HuH-7.5 (cell line): Measurements from ENCODE around the gene CADM2.

ENCODE experiments used
- DNase-seq: peaks from one replicate; pipeline ENCODE4 v3.0.0; 2011; ENCODE audit warnings: low spot score

Gene CADM2

GRCh38 chr3:85189731-85190130 lies 230.9 kb downstream of the CADM2 start:
- DNase-seq: no peak

DNA sequence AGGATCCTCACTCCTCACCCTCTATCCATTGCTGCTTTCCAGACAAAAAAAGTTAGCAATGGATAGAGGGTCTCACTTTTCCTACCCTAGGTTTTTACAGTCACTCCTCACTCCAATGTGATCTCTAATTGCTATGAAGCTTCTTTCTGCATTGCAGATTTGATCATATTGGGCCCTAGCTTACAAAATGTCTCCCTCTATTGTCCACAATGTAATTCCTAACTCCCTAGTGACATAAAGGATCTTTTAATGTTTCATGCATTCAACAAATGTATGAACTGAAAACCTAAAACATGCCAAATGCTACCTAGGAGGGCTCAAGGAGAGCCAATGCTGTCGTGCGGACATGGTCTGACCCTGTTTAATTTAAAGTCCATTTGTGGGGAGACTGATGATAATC lies 234.8 kb downstream of the CADM2 start:
- DNase-seq: no peak

- DNase-seq: no peak
Observed at GRCh38 chr3:85208650-85209049, 249.9 kb downstream of the CADM2 start.

GRCh38 chr3:85210540-85210939 lies 251.8 kb downstream of the CADM2 start:
- DNase-seq: no peak

DNA sequence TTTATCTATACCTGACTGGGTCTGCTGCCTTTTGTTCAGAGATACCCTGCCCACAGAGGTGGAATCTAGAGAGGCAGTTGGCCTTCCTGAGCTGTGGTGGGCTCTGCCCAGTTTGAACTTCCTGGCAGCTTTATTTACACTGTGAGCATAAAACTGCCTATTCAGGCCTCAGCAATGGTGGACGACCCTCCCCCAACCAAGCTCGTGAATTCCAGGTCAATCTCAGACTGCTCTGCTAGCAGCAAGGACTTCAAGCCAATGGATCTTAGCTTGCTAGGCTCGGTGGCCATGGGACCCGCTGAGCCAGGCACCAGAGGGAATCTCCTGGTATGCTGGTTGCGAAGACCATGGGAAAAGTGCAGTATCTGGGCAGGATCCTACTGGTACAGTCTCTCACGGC lies 270.2 kb downstream of the CADM2 start:
- DNase-seq: no peak

- no peak for DNase-seq
Observed at GRCh38 chr3:85244091-85244490, 285.3 kb downstream of the CADM2 start.

DNA sequence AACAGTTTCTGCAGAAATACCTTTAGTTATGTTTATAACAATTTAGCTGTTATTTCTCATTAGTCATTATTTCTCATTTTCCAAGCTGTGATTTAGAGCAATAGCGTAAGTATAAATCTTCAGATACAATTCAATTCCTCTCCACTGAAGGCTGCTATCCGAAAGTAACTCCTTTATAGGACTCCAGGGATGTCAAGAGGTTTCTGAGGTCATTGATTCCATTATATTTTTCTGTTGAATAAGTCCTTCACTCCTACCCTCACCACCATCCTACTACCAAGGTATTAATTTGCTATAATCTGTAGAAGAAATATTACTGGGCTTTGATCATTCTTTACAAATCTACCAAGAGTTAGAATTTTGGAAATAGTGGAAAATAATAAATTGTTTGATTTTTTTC lies 285.7 kb downstream of the CADM2 start:
- no peak for DNase-seq

DNA sequence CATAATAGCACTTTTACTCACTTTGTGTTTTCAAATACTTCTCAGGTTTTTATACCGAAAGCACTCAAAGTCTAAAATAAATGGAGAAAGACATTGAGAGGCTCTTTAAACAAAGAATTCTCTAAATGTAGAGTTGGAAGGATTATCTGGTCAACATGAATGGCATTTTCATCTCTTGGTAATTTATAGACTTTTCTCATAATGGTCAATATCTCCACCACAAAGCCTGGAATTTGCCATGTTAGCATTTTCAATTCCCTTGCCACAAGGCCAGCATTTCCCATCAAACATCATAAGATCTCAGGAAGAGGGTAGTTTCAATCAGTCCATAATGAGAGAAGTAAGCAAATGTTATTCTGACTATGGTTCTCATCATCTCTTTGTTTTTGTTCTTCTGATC lies 293.0 kb downstream of the CADM2 start:
- DNase-seq: no peak

DNA sequence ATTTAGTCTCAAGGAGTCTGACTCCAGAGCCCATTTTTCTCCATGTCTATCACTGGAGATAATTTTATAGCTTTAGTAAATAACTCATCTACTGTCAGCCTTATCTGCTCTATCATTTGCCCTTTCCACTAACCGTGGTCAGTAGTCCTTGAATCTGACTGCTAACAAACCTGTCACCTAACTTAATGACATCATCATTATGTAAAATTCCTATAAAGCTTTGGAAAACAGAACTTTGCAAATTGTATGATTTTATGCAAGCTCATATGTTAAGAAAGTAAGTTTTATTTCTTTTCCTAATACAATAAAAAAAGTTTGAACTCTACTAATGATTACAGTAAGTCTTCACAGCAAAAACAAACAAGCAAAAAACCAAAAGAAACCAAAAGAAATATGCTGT lies 293.9 kb downstream of the CADM2 start:
- no peak for DNase-seq

GRCh38 chr3:85254738-85255137 lies 295.9 kb downstream of the CADM2 start:
- no peak for DNase-seq

GRCh38 chr3:85255949-85256348 lies 297.2 kb downstream of the CADM2 start:
- no peak for DNase-seq

DNA sequence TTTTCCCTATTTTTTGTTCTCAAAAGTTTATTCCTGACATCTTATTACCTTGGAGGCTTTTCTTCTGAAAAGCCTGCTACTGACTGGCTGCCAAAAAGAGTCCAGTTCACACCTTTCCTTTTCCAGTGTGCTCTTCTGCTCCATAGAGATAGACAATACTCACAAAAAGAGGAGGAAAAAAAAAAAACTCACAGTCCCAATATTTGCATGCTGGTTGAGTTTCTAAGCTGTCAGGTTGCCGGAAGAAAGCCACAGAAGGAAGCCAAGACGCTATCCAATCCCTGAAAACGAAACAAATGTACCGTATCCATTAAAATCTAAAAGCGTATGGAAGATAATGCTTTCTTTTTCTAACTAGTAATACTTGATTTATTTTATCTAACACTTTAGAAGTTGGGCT lies 299.5 kb downstream of the CADM2 start:
- no peak for DNase-seq

- no peak for DNase-seq
Observed at GRCh38 chr3:85258819-85259218, 300.0 kb downstream of the CADM2 start.

DNA sequence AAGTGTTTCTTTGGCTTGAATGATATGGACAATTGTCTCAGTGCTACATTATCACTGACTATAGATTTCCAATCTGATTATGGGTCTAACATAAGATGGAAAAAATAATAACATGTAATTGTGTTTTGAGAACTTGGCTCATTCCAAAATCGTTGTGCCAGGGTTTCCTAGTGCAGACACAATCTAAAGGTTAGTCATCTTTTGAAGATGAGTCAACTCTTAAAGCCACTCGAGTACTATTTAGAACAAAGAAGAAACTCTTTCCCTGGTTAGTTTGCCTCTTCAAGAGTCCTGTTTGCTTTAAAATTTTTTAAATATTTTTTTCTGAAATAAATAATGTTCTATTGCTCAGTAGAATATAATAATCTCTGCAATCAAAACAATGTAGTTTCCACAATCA lies 301.0 kb downstream of the CADM2 start:
- DNase-seq: no peak

DNA sequence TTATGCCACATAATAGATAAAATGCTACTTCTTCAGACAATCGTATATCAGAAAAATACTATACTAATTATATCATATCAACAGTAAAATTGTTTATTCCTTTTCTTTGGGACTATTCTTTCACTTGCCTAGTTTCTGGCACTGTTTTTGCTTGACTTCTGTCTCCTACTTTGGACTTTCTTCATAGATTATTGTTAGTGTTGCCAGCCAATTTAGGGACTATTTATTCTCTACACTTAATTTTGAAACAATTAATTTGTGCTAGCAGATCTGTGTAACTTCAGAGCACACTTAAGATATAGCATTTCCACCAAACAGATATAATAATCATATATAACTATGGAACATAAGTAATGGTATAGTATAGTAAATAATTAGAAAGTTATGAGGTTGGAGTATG lies 305.6 kb downstream of the CADM2 start:
- no peak for DNase-seq

- no peak for DNase-seq
Observed at GRCh38 chr3:85270488-85270887, 311.7 kb downstream of the CADM2 start.

GRCh38 chr3:85271911-85272310 lies 313.1 kb downstream of the CADM2 start:
- no peak for DNase-seq

GRCh38 chr3:85288257-85288656 lies 329.5 kb downstream of the CADM2 start:
- DNase-seq: no peak

GRCh38 chr3:85297291-85297690 lies 338.5 kb downstream of the CADM2 start:
- no peak for DNase-seq

GRCh38 chr3:85298032-85298431 lies 339.2 kb downstream of the CADM2 start:
- no peak for DNase-seq

DNA sequence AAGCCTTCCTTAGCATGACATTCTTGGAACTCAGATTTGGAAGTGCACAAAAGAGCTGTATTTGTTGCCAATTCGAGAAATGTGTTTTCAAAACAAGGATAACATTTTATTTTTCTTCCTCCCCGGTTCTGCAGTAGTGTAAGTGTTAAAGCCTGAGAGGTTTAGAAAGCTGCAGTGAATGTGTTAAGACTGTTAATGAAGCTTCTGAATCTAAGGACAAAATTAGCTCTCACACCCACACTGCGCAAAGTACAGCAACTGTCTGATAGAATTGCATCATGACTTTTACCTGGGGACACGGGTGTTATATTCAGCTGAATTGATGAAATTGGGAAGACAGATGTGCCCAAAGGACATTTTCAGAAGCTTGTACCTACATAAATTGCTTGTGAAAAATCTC lies 344.4 kb downstream of the CADM2 start:
- DNase-seq: no peak

DNA sequence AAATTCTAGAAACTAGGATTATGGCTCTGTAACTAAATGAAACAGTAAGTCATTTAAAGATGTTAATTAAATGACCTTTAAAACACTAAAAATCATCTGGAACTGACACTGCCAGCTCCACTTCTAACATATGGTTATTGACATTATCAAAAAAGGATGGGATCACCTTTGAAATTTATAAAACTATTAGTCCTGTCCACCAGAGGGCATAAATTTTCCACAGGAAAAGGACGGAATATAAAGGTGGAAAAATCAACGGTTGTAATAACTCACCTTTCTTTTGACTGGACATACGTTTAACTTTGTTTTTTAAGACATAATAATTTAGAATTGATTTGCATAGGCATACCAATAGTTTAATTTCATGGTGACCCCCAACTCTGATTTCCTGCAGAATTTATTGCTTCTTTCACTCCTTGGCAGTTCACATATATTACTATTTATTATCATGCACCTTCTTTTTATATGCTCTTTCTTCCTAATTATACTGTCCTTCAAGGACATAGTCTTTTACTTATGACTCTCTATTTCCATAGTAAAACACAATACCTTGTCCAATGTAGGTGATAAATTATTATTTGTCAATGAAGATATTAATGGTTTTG lies 345.7 kb downstream of the CADM2 start:
- no peak for DNase-seq

GRCh38 chr3:85312331-85312730 lies 353.5 kb downstream of the CADM2 start:
- DNase-seq: no peak

GRCh38 chr3:85313380-85313779 lies 354.6 kb downstream of the CADM2 start:
- DNase-seq: no peak

DNA sequence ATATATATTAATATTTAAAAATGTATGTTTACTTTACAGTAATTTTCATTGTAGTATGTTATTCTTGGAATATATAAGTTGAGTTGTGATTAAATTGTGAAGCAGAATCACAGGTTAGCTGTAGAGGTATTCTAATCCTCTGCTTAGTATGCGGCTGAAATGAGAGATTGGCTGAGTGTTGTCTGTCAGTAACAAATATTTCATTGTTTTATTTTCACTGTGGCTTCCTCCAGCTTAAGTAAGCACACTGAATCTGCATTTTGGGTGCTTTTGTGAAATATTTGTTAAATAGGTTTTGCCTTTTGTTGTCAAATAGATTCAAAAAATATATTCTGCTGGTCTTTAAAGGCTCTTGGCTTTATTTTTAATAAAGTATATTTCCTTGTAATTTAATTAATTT lies 357.5 kb downstream of the CADM2 start:
- no peak for DNase-seq
